SU-DHL-6 (cell line): ENCODE results near the gene ABHD16A.

Experiments
- EZH2phosphoT487 ChIP-seq: fragments of 200-600 bp; sonication (generic), shearing (Covaris generic); conservative IDR thresholded peaks from 2 replicates; pipeline ENCODE4 v1.6.1; 2018; ENCODE audit warnings: mild to moderate bottlenecking, antibody characterized with exemption, low read length, moderate library complexity, mixed read lengths
- TF ChIP-seq, protein P1 (sequence below): fragments of 200-600 bp; sonication (generic); IDR thresholded peaks from one replicate; pipeline ENCODE4 v1.5.1; 2017; ENCODE audit warnings: antibody characterized with exemption, mild to moderate bottlenecking, low read length, moderate library complexity; ENCODE audit not compliant: insufficient read depth, poor library complexity, severe bottlenecking

DNA sequence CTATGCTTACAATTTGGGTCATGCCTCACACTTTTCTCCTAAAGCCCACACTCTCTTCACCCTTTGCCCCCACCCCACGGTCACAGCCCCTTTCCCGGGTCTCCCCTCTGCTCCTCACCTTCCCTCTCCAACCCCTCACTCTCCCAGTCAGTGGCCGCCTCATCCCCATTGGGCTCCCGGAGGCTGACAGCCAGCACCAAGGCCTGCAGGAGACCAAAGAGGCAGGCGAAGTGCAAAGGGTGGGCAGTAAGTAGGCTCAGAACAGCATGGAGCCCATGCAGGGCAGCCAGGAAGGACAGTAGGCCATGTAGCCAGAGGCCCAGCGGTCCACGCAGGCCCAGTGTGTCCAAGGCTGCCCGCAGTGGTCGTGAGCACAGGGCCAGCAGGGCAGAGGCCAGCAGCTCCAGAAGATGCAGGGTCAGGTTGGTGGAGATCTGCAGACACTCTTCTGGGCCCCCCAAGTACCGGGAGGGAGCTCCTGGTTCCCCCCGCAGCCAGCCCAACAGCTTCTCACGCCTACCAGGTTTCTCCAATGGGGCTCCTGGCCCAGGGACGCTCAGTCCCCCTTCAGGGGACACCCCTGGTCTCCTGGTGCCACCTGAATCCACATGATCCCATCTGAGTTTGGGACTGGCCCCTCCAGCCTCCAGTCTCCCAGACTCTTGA is 44.0 kb downstream of the ABHD16A start:
- TF ChIP-seq, protein P1, sequence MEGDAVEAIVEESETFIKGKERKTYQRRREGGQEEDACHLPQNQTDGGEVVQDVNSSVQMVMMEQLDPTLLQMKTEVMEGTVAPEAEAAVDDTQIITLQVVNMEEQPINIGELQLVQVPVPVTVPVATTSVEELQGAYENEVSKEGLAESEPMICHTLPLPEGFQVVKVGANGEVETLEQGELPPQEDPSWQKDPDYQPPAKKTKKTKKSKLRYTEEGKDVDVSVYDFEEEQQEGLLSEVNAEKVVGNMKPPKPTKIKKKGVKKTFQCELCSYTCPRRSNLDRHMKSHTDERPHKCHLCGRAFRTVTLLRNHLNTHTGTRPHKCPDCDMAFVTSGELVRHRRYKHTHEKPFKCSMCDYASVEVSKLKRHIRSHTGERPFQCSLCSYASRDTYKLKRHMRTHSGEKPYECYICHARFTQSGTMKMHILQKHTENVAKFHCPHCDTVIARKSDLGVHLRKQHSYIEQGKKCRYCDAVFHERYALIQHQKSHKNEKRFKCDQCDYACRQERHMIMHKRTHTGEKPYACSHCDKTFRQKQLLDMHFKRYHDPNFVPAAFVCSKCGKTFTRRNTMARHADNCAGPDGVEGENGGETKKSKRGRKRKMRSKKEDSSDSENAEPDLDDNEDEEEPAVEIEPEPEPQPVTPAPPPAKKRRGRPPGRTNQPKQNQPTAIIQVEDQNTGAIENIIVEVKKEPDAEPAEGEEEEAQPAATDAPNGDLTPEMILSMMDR, result no peak
- TF ChIP-seq EZH2phosphoT487, result no peak
